GOT3 (cell line): ENCODE results near the gene TCAIM.

Experiments used
- DNase-seq: peaks from one replicate; lab custom pipeline; 2025; ENCODE audit warnings: mixed read lengths; lab: John Stamatoyannopoulos, UW

The TCAIM gene

GRCh38 chr3:44445786-44446185, 107.2 kb downstream of the TCAIM start:
- DNase-seq: no peak

GRCh38 chr3:44446929-44447328, 108.4 kb downstream of the TCAIM start:
- DNase-seq: no peak

GRCh38 chr3:44451441-44451840, 112.9 kb downstream of the TCAIM start:
- no peak for DNase-seq

GRCh38 chr3:44454258-44454657, 115.7 kb downstream of the TCAIM start:
- no peak for DNase-seq

GRCh38 chr3:44455318-44455717, 116.8 kb downstream of the TCAIM start:
- no peak for DNase-seq
